HG02852 (cell line): ENCODE measurements around the gene HBD.
A peak's percentile ranks its signal among the peaks of the same experiment; 100 is the strongest.
"Not testable (repeated sequence)": the region's sequence is repeated elsewhere in the genome, so short reads cannot be mapped to it uniquely, and the experiment has no call there.

Experiments
- ATAC-seq: cut with Tn5 transposase; IDR thresholded peaks from one replicate; pipeline ENCODE4 v1.9.1; 2021; ENCODE audit warnings: mild to moderate bottlenecking, moderate library complexity; ENCODE audit not compliant: unreplicated experiment

Gene HBD

GRCh38 chr11:5253440-5253839 lies 19.2 kb upstream of the HBD start:
- ATAC-seq, result not testable (repeated sequence)

GRCh38 chr11:5252919-5253265 lies 18.6 kb upstream of the HBD start:
- no peak for ATAC-seq

GRCh38 chr11:5252192-5252918 lies 18.1 kb upstream of the HBD start:
- ATAC-seq, result no peak

- ATAC-seq, result no peak
Observed at GRCh38 chr11:5251746-5252145, 17.5 kb upstream of the HBD start.

GRCh38 chr11:5250543-5251204 lies 16.4 kb upstream of the HBD start:
- no peak for ATAC-seq

- not testable (repeated sequence) for ATAC-seq
Observed at GRCh38 chr11:5249807-5250396, 15.6 kb upstream of the HBD start, which contains the start of gene HBG1. HBG1 (minus strand) TSS chr11:5249857; CDS start chr11:5249804, 53 bp downstream.

GRCh38 chr11:5248498-5248897 lies 14.2 kb upstream of the HBD start:
- ATAC-seq, result not testable (repeated sequence)

GRCh38 chr11:5247472-5248192 lies 13.3 kb upstream of the HBD start:
- no peak for ATAC-seq

- ATAC-seq, result no peak
Observed at GRCh38 chr11:5246772-5247471, 12.6 kb upstream of the HBD start.

GRCh38 chr11:5245155-5245554 lies 10.9 kb upstream of the HBD start:
- no peak for ATAC-seq

- ATAC-seq, result no peak
Observed at GRCh38 chr11:5243816-5244180, 9.5 kb upstream of the HBD start.

- ATAC-seq, result peak; percentile 80
Observed at GRCh38 chr11:5242933-5243815, 8.9 kb upstream of the HBD start.

GRCh38 chr11:5242208-5242607 lies 7.9 kb upstream of the HBD start:
- no peak for ATAC-seq

GRCh38 chr11:5241458-5241857 lies 7.2 kb upstream of the HBD start:
- ATAC-seq, result no peak

- no peak for ATAC-seq
Observed at GRCh38 chr11:5240458-5240857, 6.2 kb upstream of the HBD start.

GRCh38 chr11:5240056-5240455 lies 5.8 kb upstream of the HBD start:
- ATAC-seq, result no peak

- ATAC-seq, result no peak
Observed at GRCh38 chr11:5239046-5239445, 4.8 kb upstream of the HBD start.

- ATAC-seq, result no peak
Observed at GRCh38 chr11:5238486-5238885, 4.2 kb upstream of the HBD start.

GRCh38 chr11:5237420-5237819 lies 3.1 kb upstream of the HBD start:
- no peak for ATAC-seq
